D341Med (cell line): ENCODE results near the gene SPAG16.
A peak's percentile ranks its signal among the peaks of the same experiment; 100 is the strongest.

ENCODE experiments used
- DNase-seq: peaks from one replicate; pipeline ENCODE4 v3.0.0; 2012; ENCODE audit warnings: low spot score

The SPAG16 gene

DNA sequence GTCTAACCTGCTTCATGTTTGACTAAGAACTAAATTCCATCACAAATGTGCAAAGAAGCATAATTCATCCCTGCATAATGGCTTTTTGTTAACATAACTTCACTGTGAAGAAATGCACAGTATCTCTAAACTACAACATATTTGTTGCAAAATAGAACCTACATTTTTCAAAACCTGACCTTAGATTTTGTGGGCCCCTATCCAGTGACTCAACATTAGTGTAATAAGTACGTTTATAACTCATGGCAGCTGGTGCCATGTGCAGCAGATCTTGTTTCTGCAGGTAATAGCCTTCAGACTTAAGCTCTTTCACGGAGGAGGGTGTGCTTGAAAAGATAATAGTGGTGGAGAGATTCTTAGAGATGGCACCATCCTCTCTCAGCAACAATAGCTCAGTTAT lies 1098.0 kb downstream of the SPAG16 start:
- DNase-seq: no peak

DNA sequence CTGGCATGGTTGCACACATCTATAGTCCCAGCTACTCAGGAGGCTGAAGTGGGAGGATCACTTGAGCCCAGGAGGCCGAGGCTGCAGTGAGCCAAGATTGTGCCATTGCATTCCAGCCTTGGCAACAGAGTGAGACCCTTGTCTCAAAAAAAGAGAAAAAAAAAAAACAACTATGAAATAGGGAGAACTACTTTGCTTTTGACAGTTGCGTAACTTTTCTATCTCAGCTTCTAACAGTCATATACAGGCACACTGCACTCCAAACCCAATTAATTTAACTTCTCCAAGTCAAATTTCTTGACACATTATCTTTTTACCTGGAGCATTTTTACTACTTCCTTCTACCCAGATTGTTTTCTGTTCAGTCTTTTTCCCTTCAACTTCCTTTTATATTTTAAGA lies 1102.5 kb downstream of the SPAG16 start:
- no peak for DNase-seq

DNA sequence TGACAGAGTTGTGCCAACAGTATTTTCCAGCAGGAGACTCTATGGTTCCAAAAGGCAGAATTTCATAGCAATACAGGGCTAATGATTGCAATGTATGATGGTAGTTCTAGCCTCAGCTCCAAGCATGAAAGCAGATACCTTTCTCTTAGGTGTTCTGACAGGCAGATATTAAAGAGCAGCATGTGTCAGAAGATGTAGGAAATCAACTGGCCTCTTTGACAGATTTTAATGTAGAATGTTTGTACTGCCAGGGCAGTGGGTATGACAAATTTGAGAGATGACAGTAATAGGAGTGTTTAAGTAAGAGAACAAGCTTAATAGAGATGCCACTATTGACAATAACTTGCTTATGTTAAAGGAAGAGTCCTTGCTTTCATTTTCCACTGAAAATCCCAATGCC lies 1105.1 kb downstream of the SPAG16 start:
- DNase-seq: no peak

DNA sequence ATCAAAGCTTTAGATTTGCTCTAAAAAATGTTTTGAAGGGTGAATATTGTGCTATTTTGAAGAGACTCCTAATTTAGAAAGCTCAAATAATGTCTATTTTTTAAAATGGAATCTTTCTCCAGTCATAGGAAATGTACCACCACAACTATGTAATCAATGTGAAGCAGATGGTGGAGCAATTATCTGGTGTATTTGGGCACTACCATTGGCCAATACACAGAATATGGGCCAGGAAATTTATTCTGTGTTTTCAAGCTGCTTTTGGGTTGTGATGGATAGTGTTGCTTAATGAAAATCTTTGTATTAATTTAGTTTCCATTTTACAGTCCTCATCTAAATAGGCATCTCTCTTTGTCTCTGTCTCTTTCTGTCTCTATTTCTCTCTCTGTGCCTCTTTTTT lies 1109.5 kb downstream of the SPAG16 start:
- no peak for DNase-seq

DNA sequence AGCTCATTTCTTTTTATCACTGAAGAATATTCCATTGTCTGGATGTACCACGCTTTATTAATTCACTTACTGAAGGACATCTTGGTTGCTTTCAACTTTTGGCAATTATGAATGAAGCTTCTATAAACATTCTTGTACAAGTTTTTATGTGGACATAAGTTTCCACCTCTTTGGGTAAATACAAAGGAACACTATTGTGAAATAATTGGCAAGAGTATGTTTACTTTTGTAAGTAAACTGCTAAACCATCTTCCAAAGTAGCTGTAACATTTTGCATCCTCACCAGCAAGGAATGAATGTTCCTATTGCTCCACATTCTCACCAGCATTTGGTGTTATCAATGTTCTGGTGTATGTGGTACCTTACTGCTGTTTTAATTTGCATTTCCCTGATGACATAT lies 1110.8 kb downstream of the SPAG16 start:
- no peak for DNase-seq

DNA sequence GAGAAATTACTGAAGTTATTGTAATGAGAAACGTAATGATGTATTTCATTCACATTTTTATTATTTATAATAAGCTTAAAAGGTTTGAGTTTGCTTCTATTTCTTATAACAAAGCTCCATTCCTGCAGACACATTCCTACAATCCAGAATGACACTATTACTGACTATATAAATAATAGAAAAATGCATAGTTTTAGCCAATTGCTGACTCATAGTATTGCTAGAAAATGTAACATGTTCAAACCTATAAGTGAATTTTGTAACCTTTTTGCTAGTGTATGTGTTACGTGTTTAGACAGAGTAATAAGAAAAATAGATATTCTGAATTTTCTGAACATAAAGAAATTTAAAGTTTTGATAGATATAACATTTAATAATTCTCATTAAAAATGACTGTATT lies 1117.3 kb downstream of the SPAG16 start:
- DNase-seq: no peak

DNA sequence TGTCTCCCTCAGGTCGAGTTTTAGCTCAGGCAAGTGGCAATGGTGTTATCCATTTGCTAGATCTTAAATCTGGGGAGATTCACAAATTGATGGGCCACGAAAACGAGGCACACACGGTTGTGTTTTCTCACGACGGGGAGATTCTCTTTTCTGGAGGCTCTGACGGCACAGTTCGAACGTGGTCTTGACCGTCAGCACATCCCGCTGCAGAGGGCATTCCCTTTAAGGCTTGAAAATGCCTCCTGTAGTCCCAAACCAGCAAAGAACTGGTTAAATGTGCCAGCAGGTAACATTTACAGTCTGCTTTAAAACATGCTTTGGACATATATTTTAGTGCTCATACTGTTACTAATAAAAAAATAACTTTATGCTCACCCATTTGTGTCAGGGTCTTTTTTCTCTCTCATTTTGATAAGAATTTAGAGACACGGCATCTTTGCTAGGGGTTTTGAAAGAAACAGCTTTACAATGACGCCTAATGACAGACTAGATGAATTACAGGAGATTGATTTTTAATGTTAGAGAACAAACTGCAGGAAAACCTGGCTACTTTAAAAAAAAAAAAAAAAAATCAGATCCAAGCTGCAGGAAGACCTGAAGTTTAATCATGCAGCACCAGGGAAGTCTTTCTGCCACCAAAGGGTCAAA lies 1126.0 kb downstream of the SPAG16 start:
- no peak for DNase-seq

DNA sequence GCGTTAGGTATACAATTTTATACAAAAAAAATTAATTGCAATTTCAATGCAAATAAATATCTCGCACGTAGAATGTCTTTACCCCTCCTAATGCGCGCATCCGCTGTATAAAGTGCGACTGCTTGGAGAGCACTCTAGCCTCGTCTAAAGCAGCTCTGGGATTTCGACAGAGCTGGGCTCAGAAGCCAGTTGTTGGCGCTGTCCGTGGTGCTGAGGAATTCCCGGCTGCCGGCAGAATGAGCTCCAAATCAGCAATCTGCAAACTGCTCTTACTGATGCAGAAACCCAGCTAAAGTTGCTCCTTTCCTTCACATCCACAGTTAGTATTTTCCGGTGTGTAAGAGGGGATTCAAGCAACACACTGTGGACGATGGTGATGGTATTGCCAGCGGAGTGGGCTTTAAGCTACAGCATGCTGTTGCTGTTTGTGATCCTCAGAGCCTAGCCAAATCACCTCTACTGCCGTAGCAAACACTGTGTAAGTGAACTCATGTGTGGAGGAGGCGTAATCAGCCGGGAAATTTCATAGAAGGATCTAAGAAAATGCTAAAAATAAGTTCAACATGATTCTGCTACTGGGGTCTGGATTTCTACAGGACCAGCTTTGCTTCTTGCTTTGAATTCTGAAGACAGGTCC lies 1126.8 kb downstream of the SPAG16 start, which contains the start of gene VWC2L:
VWC2L (plus strand) TSS at position 137 of the 637 bp plus-strand sequence. CDS start 3,140 bp downstream, outside the sequence.
- DNase-seq: peak; percentile 36

DNA sequence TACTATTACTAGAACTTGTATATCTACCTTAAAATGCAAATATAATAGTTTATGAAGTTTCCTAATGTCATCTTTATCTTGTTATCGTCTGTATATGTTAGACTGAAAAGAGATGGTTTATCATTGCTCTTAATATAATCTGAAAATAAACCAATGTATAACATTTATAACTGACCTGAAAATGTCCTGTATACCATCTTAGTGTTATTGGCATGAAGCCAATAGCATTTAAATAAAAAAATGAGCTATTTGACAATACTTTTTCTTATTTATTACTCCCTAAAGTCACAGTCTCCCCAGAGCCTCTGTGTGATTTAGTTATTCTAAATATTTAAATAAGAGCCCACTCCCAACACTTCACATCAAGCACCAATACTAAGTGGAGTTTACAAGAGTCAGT lies 1128.4 kb downstream of the SPAG16 start:
- DNase-seq: no peak

DNA sequence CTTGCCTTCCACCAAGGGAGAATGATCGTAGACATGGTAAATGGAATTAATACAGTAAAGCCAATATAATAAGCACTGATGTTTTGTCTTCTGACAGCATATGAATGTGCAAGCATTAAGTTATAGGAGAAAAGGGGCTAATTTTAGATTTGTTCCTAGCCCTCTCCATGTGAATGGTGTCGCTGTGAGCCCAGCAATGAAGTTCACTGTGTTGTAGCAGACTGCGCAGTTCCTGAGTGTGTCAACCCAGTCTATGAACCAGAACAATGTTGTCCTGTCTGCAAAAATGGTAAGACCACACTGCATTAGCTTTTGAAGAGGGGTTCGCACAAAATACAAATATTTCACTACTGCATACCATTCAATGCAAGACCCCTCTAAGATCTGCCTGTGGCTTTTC lies 1152.2 kb downstream of the SPAG16 start:
- DNase-seq: no peak

DNA sequence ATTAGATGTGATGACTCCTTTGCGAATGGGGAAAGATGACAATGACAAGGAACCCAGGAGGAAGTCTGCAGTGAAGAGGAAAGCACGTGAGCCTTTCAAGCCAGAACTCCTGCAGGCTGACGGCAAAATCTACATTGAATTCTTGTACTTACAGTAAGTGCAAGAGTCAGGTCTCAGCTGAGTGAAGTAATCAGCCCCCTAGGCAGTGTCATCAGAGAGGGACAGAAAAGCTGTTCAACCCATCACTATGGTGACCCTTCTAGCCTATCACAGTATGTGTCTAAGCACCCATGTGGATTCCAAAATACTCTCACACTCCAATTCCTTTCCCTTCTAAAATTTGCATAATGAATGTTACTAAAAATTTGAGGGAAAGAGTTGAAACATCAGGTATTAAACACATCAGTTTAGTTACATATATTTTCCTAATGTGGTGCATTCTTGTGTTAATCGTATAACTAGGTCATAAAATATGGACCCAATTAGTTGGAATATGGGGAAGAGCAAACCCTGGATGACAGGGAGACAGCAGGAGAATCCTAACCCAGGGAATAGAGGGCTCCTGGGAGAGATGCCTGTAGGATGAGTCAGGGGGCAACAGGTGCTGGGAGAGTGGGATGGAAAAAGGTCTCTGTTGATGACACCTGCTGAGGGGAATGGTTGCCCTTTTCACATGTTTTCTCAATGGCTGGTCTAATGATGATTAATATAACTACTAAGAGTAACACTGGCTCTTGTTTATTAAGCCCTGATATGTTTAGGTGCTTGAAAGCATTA lies 1166.0 kb downstream of the SPAG16 start:
- DNase-seq: no peak

DNA sequence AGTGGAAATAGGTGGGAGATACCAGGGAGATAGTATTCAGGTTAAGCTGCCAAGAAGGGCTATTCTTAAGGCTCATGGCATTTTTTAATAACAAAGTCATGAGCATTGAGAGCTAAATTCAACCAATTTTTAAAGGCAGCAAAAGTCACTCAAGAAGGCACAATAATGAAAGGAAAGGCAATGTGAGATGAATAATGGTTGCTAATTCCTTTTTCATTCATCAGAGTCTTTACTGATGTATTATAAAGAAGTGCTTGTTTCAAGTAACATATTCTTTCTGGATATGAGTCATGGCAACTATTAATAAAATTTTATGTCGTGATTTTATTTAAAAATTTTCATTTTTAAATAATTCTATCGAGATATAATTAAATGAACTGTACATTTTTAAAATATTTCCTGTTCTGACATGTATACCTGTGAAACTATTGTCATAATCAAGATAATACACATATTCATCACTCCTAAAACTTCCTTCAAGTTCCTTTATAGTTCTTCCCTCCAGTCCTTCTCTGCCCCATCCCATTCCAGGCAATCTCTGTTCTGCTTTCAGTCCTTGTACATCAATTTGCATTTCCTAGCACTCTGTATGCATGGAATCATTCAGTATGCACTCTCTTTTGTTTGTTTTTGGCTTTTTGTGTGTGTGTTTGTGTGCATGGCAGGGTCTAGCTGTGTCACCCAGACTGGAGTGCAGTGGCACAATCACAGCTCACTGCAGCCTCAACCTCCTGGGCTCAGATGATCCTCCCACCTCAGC lies 1167.4 kb downstream of the SPAG16 start:
- DNase-seq: no peak
